A549 (cell line): ENCODE measurements around the gene MRPS15.

ENCODE experiments used
- CBX8 ChIP-seq: fragments of 200-600 bp; sonication (generic); IDR thresholded peaks from 2 replicates; pipeline ENCODE4 v1.6.1; 2016
- CTCF ChIP-seq: fragments of >200 bp; sonication (Bioruptor Twin); formaldehyde crosslinking; IDR thresholded peaks from 3 replicates; pipeline ENCODE4 v1.5.1; 2016
- EP300 ChIP-seq, 2 experiments: fragments of >200 bp; sonication (Bioruptor Twin); formaldehyde crosslinking; IDR thresholded peaks; 2 replicates in 1 of 2; 3 replicates in 1 of 2; pipeline ENCODE4 v1.6.1; 2016 to 2017
- MAX ChIP-seq: IDR thresholded peaks from 2 replicates; pipeline ENCODE4 v1.6.1; 2012
- MAZ ChIP-seq: fragments of 150-350 bp; IDR thresholded peaks from 2 replicates; pipeline ENCODE4 v1.6.1; 2014; ENCODE audit warnings: antibody characterized with exemption, low read depth, low read length, borderline replicate concordance
- PHF8 ChIP-seq: fragments of 200-600 bp; sonication (generic); IDR thresholded peaks from 2 replicates; pipeline ENCODE4 v1.6.1; 2016; ENCODE audit warnings: low read depth, mild to moderate bottlenecking, antibody characterized with exemption, moderate library complexity, borderline replicate concordance
- POLR2A ChIP-seq: IDR thresholded peaks from 2 replicates; pipeline ENCODE4 v1.6.1; 2012; ENCODE audit warnings: mild to moderate bottlenecking, low read length
- RAD21 ChIP-seq, 2 experiments: fragments of >200 bp in 1 of 2; sonication (Bioruptor Twin) in 1 of 2; formaldehyde crosslinking in 1 of 2; IDR thresholded peaks in 1 of 2; conservative IDR thresholded peaks in 1 of 2; 2 replicates in 1 of 2; 3 replicates in 1 of 2; pipeline ENCODE4 v1.6.1; 2012 to 2018; ENCODE audit warnings: inconsistent platforms in 1 of 2
- RCOR1 ChIP-seq: fragments of 150-350 bp; IDR thresholded peaks from 2 replicates; pipeline ENCODE4 v1.6.1; 2014; ENCODE audit warnings: antibody characterized with exemption, low read length, low read depth
- ZFP36 ChIP-seq: fragments of 450-650 bp; IDR thresholded peaks from 2 replicates; pipeline ENCODE4 v1.6.1; 2014; ENCODE audit warnings: borderline replicate concordance; ENCODE audit not compliant: partially characterized antibody

GRCh38 chr1:36446271-36446670, 17.9 kb downstream of the MRPS15 start:
- peak; percentile 17 to 46; a peak in 2 of 5 replicates for TF ChIP-seq RAD21 (conservative IDR thresholded peaks at IDR 0.05 in 1 of 2, IDR thresholded peaks at IDR 0.05 in 1 of 2)
- no peak for TF ChIP-seq CBX8
- peak; percentile 30; the same call in 2 of the 3 replicates for TF ChIP-seq CTCF
- TF ChIP-seq MAX, result no peak
- TF ChIP-seq EP300 (IDR thresholded peaks at IDR 0.05), result no peak
- TF ChIP-seq POLR2A, result no peak
- no peak for TF ChIP-seq RCOR1
- no peak for TF ChIP-seq MAZ
- no peak for TF ChIP-seq ZFP36
- no peak for TF ChIP-seq PHF8
